ENCODE data around the gene SSR2. TPM values are rescaled to one million over a fixed set of nuclear protein-coding genes. Genes with fewer than 3 reads are reported as not detected.

The SSR2 gene
- total RNA-seq, 2 experiments from 2014 or later, result 148 to 150 TPM

DNA sequence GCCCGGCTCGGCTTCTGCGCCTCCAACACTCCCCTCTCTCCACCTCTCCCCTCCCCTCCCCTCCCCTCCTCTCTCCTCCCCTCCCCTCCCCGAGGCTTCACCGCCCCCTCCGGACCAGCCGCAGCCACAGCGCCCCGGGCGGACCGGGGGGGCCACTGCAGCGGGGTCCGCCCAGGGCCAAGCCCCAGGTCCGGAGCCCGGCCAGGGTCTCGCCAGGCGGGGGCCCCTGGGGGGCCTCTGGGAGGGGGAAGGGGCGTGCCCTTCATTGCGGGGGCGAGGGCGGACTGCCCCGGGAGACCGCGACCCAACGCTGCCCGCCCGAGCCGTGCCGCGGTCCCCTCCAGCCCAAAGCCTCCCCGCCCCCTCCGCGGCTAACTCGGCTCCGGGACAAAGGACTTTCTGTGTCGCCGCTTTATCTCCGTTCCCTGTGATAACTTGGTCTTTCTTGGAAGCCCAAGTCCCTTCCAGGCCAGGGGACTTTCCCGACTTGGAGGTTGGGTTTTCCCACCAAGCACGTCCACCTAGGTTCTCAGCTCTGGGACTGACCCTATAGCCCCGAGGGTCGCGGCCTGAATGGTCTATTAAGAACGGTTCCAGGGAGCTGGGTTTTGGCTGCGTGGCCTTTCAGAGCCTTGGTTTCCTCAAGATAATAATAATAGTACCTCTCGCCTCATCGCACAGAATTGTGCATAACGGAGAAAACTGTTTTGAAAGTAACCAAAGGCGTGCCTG lies 33.2 kb upstream of the SSR2 start, which contains the start of gene UBQLN4:
UBQLN4 (minus strand) TSS at position 31 of the 732 bp plus-strand sequence. CDS start 97 bp downstream, outside the sequence.
- H3K4me3 Mint-ChIP-seq, result peak within 1 kb of the TSS; percentile 96
- ChIA-PET POLR2A (interaction anchor here (0.9 to 1.4 kb wide), 7 partner anchors 10 to 229 kb away, joined by 3 to 4 read pairs (median 3); partner anchors contain the start of genes SMG5 and SSR2), CTCF (interaction anchor here (0.6 to 3.3 kb wide), 6 partner anchors 9 to 123 kb away, joined by 3 to 16 read pairs (median 4); no protein-coding TSS in a partner anchor)
- DNase-seq (peak; percentile 87), ATAC-seq (peak; percentile 76)
- peak within 1 kb of the TSS; percentile 95 for H3K27ac Mint-ChIP-seq
- no peaks in the 10 kb centered on the region for H3K9me3 Mint-ChIP-seq
- TF ChIP-seq, protein P1, sequence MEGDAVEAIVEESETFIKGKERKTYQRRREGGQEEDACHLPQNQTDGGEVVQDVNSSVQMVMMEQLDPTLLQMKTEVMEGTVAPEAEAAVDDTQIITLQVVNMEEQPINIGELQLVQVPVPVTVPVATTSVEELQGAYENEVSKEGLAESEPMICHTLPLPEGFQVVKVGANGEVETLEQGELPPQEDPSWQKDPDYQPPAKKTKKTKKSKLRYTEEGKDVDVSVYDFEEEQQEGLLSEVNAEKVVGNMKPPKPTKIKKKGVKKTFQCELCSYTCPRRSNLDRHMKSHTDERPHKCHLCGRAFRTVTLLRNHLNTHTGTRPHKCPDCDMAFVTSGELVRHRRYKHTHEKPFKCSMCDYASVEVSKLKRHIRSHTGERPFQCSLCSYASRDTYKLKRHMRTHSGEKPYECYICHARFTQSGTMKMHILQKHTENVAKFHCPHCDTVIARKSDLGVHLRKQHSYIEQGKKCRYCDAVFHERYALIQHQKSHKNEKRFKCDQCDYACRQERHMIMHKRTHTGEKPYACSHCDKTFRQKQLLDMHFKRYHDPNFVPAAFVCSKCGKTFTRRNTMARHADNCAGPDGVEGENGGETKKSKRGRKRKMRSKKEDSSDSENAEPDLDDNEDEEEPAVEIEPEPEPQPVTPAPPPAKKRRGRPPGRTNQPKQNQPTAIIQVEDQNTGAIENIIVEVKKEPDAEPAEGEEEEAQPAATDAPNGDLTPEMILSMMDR (IDR thresholded peaks at IDR 0.05), result peak; percentile 19
- H3K27me3 Mint-ChIP-seq, result no peaks in the 10 kb centered on the region
- H3K36me3 Mint-ChIP-seq (ENCODE audit: low read depth), result peaks cover 14% of the 10 kb centered on the region
- intact Hi-C loops (cut with micrococcal nuclease), result loop anchor here (2.0 kb wide), 1 partner anchor 33 kb away; the partner anchor contains the start of gene SSR2
- H3K4me1 Mint-ChIP-seq (ENCODE audit: low read depth), result peaks cover 22% of the 10 kb centered on the region

DNA sequence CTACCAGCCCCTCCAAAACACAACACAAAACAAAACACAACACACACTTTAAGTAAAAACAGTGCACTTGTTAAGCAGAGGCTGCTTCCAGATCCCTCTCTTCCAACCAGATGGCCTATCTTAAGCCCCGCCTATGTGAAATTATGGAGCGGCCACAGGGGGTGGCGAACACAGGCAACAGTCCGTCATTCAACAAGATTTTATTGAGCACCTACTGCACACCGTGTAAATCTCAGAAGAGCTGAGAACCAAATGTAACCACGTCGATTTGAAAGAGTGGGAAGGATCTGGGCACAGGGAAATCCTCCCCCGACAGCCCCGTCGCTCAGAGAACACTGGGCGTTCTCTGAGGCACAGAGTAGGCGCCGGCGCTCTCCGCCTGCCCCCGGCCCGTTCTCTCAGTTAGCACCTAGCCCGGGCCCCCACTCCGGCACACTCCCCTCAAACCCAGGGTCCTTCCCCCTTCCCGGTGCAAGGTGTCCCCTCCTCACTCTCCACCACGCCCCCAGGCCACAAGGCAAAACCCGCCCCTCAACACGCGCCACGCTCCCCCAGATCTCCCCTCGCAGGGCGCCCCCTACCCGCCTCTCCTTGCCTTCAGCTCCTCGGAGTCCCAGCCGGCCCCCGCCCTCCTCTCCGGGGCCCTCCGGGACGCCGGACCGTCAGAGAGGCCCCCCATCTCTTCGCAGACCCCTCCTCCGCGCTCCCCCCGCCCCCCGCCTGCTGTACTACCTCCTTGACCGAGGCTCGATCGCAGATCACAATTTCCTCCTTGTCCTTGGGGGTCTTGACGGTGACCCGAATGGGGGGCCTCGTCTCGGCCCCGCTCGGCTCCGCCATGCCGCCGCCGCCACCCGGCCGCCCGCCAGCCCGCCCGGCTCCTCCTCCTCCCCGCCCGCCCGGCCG lies 32.4 kb upstream of the SSR2 start:
- POLR2A ChIA-PET, result interaction anchor here (0.6 to 1.4 kb wide), 7 partner anchors 9 to 230 kb away, joined by 3 to 5 read pairs (median 4); partner anchors contain the start of genes SMG5 and SSR2
- TF ChIP-seq, protein P1 (IDR thresholded peaks at IDR 0.05), result peak; percentile 53
- Mint-ChIP-seq H3K9me3 (no peaks in the 10 kb centered on the region), H3K27ac (peak overlapping the region; percentile 90), H3K27me3 (no peaks in the 10 kb centered on the region), H3K4me3 (peak overlapping the region; percentile 95), H3K4me1 (ENCODE audit: low read depth) (peaks cover 22% of the 10 kb centered on the region), H3K36me3 (ENCODE audit: low read depth) (peaks cover 17% of the 10 kb centered on the region)
- peak; percentile 39 for ATAC-seq
- CTCF ChIA-PET, result interaction anchor here (1.0 to 3.3 kb wide), 7 partner anchors 8 to 122 kb away, joined by 3 to 16 read pairs (median 4); no protein-coding TSS in a partner anchor
- intact Hi-C loops (cut with micrococcal nuclease), result no loop called here
- peak; percentile 78 for DNase-seq

DNA sequence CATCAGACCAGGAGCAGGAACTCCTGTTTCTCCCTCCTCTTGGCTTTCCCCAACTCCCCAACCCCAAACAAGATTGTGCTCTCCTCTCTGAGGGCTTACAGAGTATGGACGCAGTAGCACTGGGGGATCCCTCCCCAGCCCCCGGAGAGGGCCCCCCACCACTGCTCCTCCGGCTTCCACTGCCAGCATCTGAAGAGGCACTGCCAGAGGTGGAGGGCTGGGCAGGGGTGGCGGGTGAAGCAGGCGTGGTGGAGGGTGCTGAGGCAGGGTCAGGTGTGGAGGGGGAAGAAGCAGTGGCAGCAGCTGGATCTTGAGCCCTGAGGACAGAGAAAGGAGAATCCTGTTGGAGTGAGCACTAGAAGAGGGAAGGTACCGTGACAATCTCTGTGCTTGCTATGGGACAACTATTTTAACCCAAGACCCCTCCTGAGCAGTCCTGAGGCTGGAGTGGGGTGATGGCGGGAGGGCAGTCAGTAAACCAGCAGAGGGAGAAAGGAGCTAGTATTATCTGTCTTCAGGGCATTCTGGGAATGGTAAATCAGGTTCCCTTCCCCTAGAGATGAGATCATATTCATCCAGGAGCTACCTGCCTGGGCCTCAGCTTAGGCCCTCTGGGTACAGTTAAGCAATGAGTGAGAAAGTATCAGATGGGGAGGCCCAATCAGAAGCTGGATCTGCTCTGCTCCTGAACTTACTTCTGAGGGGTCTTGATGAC lies 30.4 kb upstream of the SSR2 start:
- ChIA-PET POLR2A (interaction anchor here (0.7 to 1.0 kb wide), 3 partner anchors 22 to 117 kb away, joined by 3 read pairs; partner anchors contain the start of gene KHDC4), CTCF (interaction anchor here (1.1 to 3.3 kb wide), 3 partner anchors 15 to 113 kb away, joined by 3 to 16 read pairs (median 7); no protein-coding TSS in a partner anchor)
- ATAC-seq (no peak), DNase-seq (no peak)
- TF ChIP-seq, protein P1 (IDR thresholded peaks at IDR 0.05), result no peak
- intact Hi-C loops (cut with micrococcal nuclease), result no loop called here
- Mint-ChIP-seq H3K27ac (no peak overlapping the region), H3K36me3 (ENCODE audit: low read depth) (peaks cover 10% of the 10 kb centered on the region), H3K27me3 (no peaks in the 10 kb centered on the region), H3K9me3 (no peaks in the 10 kb centered on the region), H3K4me1 (ENCODE audit: low read depth) (peaks cover 15% of the 10 kb centered on the region), H3K4me3 (no peak overlapping the region)

DNA sequence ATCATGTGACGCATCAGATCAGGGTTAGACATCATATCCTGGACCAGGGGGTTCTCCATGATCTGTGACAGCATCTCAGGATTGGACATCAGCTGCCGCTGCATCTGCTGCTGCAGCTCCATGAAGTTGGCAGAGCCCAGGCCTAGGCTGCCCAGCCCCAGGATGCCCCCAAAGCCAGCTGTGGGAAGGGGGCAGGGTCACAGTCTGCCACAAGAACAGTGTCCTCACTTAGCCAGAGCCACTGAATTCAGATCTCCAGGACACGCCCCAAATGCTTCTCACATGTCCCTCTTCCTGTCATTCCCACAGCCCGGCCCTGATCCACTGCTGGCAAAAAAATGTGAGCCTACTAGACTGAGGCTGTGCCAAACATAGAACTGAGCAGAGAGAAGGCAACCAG lies 29.6 kb upstream of the SSR2 start:
- Mint-ChIP-seq H3K4me3 (no peak overlapping the region), H3K27ac (no peak overlapping the region), H3K9me3 (no peaks in the 10 kb centered on the region), H3K36me3 (ENCODE audit: low read depth) (peaks cover 12% of the 10 kb centered on the region), H3K4me1 (ENCODE audit: low read depth) (peaks cover 10% of the 10 kb centered on the region), H3K27me3 (no peaks in the 10 kb centered on the region)
- TF ChIP-seq, protein P1 (IDR thresholded peaks at IDR 0.05), result no peak
- intact Hi-C loops (cut with micrococcal nuclease), result no loop called here
- CTCF ChIA-PET, result interaction anchor here (1.2 kb wide), 1 partner anchor 61 kb away, joined by 3 read pairs; no protein-coding TSS in a partner anchor
- DNase-seq (no peak), ATAC-seq (no peak)
- POLR2A ChIA-PET, result no interaction called here

Measured in activated CD8-positive, alpha-beta T cell treated with anti-CD3 and anti-CD28 coated beads for 36 hours (primary cell).